HG02884 (cell line): ENCODE data around the gene NRCAM.

Experiments
- ATAC-seq: cut with Tn5 transposase; IDR thresholded peaks from one replicate; pipeline ENCODE4 v1.9.1; 2021; ENCODE audit warnings: mild to moderate bottlenecking, moderate library complexity; ENCODE audit not compliant: unreplicated experiment

The NRCAM gene

DNA sequence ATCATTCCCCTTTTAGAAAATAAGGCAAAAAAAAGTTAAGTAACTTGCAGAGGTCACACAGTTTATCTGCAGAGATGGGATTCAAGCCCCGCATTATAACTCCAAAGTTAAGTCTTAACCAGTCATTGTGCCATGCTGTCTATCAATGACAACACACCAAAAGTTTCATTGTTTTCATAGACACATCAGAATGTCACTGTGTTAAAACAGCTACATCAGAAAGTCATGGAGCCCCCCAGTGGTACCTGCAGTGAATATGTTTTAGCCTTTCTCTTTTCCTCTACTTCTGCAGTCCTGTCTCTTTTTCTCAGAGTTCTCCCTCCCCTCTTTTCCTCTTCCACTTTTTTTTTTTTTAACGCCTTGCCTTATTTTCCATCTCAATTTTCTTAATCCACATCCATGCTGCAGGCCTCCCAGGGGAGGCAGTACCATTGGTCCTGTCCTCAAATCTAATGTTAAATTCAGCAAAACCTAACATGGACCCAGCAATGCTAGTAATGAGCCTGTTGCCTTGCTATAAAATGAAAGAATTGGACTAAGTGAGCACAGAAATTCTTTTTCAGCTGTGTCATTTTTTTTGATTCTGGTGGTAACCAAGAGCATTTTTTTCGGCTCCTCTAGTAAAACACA is 3.8 kb upstream of the NRCAM start:
- no peak for ATAC-seq

DNA sequence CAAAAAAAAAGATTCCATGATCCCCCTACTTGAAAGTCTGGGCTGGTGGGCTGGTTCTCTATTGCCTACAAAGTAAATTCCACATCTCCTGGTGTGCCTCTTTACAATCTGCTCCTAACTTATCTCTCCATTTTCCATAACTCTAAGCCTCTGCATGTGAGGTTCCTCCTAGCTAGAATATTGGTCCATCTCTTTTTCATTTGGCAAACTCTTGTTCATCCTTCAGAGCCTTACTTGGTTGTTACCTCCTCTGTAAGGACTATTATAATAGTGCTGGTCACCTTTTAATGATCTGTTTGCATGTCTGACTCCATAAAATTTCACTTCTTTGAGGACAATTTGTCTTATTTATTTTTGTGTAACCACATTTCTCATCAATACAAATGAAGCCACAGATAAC is 1.6 kb upstream of the NRCAM start:
- no peak for ATAC-seq

DNA sequence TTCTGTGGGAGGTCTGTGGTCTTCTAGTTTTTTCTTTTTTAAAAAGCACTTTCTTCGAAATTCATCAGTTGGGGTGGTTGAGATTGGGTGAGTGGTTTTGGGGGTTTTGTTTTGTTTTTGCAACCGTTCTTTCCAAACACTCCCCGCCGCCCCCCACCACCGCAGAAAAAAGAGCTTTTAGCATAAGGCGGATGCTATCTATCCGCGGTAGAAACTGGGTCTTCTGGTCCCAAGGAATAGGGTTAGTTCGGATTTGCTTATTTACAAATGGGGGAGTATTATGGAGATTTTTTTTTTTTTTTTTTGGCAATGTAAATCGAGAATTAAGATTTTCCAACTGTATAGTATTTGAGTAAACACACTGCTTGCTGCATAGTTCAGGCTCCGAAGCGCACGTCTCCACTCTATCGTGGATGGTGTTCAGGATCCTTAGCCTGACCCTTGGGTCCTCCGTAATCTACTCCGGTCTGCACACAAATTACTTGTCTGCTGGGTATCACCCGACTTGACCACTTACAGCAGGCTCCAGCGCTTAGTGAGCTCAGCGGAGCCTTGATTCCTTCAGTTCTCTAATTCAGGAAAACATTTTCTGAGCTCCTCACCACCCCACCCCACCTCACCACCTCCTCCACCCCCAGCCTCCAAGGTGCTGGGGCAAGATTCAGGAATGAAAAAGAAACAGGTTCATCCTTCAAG is 757 bp upstream of the NRCAM start:
- ATAC-seq: no peak

DNA sequence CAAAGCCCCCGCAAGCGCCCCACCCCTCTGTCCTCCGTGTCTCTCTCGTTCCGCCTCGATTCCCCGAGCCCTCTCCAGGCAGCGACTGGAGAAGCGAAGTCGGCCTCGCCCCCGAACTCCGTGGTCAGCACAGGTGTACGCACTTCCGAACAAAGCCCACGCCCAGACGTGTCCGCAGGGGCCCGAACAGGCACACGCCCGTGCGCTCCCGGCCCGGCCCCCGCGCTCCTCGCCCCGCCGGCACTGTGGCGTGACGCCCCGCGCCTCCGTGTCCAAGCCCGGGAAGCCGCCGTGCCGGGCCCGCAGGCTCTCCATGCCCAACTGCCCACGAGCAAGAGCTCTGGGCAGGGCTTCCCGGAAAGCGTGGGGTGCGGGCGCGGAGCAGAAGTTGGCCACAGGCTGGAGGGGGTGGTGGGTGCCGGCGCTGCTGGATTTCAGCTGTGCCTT is 662 bp downstream of the NRCAM start:
- ATAC-seq: no peak

DNA sequence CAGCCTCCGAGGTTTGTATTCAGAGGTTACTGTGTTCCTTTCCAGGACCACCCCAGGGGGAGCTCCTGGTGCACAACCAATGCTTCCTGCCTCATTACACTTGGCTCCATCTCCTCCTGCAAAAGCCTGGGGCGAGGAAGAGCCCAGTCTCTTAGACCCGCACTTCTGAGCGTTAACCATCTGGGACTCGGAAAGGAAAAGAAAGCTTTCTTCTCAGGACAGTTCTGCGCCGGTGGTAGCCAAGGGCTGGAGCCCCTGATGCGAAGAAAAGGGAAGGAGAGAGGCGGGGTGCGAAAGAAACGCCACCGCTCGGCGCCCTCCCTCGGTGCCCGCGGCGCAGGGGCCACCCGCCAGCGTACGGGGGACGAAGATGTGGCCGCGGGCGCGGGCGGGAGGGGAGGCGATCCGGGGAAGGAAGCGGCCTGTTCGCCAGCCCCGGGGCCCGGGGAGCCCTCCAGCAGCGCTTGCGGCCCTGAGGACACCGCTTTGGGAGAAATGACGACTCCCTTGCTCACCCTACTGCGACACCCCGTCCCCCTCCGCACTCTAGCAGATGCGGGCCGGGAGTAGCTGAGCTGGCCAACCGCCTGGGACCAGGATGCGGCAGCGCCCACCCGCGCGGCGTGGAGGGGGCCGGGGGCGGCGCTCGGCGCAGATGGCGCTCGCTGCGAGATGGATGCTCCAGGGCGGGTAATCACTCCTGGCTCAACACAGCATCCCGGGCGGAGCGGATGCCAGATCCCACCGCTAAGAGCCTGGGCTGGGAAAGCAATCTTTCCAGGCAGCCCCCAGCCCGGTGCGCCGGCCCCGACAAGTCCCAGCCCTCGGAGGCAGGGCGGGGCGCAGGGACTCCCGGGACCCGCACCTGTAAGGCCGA is 1.3 kb downstream of the NRCAM start:
- ATAC-seq: no peak

DNA sequence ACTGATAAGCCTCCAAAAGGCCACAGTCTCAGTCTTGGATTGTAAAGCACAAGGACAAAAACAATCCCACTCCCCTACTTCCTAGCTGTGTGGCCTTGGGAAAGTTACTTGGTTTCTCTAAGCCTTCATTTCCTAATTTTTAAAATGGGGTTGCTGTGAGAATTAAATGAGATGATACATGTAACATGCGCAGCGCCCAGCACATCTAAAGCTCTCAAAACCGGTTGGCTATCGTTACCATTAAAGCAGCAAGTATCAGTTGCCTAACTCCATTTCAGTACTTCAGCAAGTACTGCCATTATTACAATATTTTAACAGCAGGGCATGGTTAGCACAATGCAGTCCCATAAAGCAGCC is 1.9 kb downstream of the NRCAM start:
- ATAC-seq: no peak

DNA sequence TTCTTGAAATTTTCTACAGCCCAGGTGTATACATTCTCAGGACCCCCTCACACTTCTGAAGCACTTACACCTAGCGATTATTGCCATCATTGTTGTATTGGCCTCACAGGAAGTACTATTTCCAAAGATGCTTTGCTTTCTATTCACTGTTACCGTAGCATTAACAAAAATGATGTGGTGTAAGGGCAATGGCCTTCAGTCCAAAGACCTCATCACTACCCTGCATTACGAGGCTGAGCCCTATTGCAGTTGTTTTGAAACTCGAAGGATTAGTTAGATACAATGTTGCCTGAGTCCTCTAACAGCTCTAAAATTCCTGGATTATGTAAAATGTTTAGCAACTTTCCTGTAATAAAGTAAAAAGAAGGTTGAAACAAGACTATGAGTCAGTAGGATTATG is 2.9 kb downstream of the NRCAM start:
- ATAC-seq: no peak

DNA sequence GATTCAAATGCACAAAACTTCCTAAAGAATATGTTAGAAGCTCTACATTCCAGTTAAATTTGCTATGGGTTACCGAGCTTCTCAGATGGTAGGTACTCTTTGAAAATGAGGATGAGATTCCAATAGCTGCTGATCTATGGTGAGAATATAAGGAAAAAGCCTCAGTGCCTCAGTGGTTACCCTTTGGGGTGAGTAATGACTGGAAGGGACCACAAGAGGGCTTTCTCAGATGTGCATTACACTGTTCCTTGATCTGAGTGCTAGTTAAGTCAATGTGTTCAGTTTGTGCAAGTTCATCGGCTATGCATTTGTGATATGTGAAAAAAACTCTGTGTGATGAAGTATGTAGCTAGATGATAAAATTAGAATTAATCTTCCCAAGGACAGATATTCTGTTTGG is 3.5 kb downstream of the NRCAM start:
- ATAC-seq: peak; percentile 36

DNA sequence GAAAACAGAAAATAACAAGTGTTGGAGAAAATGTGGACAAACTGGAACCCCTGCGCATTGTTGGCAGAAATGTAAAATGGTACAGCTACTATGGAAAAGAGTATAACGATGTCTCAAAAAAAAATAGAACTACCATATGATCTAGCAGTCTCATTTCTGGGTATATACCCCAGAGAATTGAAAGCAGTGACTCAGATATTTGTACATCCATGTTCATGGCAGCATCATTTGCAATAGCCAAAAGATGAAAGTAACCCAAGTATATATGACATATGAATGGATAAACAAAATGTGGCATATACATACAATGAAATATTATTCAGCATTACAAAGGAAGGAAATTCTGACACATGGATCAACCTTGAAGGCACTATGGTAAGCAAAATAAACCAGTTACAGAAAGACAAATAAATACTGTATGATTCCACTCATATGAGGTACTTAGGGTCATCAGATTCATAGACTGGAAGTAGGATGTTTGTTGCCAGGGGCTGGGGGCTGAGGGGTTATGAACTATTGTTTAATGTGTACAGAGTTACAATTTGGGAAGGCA is 4.9 kb downstream of the NRCAM start:
- ATAC-seq: no peak

DNA sequence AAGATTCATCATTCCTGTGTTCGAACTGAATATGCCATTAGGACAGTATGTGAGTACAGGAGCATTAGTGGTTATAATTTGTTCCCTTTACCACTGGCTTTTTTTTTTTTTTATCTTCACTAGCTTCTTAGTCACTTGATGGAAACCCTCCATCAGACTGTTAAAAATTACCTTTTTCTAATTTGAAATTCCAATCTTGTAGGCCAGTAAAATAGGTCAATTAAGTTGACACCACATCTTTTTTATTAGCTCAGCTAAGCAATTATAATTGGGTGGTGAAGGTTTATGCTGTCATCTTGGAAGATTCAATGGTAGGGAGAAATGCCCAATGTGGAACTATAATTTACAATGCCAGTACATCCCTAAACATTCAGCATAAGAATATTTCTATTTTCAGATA is 6.1 kb downstream of the NRCAM start:
- ATAC-seq: no peak

DNA sequence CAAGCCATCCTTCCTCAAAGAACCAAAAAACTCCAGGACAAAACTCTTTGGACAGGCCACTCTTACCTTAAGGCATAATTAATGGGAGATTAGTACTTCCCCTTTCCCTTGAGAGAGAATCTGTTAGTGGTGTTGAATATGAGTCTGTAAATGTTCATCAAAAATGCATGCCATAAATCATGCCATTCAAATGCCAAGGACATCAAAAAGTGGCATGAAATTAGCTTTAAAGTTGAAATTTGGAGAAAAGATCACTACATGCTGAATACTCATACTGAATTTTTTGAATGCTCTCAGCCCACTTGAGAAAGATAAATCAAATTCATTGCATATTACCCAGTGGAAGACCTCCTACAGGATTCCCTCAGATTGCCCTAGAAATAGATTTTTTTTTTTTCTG is 6.7 kb downstream of the NRCAM start:
- no peak for ATAC-seq

DNA sequence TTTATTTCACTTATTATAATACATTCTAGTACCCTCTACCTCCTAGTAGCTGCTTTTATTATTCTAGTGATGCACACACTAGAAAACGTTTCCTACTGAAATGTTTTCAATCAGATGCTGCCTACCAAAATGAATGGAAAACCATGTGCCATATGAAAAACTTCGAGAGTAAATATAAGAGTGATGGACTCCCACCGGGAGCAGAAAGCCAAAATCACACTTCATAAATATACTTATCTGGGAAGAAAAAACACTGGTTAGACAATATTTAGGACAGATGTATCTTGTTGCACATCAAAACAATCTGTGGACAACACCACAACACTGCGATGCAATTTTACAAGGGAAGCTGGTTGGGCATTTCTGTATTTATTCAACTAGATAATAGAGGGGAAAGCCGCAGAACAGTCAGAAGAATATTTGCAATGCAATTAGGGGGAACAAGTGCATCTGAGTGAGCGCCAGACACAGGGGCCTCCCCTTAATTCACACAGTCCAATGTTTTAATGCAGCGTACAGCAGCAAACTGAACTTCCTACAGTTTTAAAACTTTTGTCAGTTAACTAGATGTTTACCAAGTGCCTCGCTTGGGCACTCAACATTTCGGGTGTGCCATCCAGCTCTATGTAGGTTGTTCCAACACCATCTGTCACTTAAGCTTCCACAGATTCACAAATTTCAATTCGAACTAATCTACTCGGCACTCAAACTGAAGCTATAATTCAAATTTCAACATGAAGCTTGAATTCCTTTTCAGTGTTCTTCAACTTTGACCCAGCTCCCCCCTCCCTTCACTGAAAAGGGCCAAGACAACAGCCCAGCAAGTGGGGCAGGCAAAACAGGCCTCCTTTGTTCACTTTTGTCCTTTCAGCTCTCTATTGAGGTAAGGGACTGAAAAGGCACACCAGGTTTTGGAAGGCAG is 7.4 kb downstream of the NRCAM start:
- no peak for ATAC-seq

DNA sequence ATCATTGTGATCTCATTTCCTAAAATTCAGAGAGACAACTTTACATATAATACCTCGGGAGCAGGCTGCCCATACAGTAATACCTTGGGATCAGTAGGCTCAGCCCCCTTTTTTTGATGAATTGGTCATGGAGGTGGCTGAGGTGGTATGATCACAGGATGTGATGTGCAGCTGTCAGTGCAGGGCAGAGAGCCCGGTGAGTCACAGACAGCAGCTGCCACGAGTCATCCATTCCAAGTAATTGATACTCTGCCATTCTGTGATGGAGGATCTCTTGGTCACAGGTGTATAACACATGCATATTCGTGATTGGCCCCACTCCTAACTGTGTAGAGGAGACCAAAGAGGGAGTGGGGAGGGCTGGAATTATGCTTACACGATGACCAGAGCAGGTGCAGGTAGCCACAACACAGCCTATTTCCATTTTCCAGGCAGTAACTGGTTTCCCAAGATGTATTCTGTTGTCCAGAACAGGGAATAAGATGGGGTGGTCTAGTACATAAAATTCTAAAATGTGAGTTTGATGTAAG is 14.1 kb downstream of the NRCAM start:
- no peak for ATAC-seq

DNA sequence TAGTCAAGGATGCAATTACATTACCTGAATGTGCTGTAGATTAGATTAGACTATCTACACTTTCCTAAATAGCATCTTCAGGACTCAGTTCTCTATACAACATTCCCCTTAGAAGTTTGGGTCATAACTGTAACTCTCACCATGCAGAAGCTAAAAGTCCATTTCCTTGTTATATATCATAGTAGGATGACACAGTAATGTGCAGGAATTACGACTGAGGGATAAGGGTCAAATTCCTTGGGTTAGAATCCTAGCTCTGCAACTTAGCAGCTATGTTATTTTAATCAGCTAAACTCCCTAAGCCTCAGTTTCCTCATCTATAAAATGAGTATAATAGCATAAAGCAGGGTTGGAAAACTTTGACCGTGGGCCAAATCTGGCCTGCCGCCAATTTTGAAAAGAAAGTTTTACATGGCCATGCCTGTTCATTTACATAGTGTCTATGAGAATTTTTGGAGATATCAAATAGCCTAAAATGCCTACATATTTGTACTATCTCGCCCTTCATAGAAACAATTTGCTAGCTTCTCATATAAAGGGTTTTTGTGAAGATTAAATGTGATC is 14.8 kb downstream of the NRCAM start:
- no peak for ATAC-seq

DNA sequence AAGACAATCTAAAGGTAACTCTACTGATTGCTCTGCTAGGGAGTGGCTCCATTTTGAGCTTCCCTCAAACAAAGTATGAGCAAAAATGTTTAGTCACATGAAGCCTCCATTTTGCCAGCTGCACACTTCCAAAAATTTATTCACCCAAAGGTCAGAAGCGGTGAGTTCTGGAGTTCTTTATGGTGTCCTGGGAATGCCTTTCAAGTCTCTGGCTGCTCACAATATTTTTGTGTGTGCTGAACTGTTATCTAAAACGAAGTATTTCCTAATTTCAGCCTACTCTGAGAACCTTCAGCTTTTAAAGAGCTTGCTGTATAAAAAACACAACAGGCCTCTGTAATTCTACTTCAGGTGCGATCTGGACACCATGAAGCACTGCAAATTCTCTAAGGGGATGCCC is 15.6 kb downstream of the NRCAM start:
- ATAC-seq: no peak

DNA sequence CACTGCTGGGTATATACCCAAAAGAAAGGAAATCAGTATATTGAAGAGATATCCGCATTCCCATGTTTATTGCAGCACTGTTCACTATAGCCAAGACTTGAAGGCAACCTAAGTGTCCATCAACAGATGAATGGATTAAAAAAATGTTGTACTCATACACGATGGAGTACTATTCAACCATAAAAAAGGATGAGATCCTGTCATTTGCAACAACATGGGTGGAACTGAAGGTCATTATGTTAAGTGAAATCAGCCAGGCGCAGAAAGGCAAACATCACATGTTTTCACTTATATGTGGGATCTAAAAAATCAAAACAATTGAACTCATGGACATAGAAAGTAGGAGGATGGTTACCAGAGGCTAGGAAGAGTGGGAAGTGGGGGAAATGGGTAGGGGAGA is 19.3 kb downstream of the NRCAM start:
- ATAC-seq: no peak

DNA sequence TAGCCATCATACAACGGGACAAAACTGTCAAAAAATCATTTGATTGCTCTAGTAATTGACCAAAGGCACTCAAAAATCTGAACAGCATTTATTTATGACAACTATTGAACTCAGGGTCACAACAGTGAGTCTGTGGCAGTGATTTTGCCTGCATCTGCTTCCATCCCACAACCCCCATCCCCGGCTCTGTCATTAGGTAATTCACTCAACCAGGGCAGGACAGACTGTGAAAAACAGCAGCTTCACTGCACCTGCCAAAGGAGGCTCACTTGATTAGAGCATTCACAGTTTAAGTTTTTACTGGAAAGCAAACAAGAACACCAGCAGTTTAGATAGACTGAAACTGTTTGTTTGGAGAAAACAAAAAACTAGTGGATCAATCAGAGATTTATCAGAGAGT is 22.2 kb downstream of the NRCAM start:
- no peak for ATAC-seq

DNA sequence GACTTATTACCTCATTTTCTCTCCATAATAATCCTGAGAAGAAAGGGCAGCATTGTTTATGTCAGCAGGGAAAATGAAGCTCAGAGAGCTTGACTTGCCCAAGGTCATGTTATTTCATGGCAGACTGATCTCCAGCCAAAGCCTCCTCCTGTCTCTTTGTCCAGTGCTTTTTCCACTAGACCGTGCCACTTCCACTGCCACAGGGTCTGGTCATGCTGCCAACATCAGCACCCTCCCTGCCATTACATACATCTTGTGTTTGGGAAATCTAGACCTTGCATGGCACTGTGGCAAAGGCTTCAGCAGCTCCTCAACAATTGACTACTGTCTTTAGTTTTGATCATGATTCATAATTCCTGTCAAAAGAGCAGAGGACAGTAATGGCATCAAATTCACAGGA is 25.1 kb downstream of the NRCAM start:
- no peak for ATAC-seq

DNA sequence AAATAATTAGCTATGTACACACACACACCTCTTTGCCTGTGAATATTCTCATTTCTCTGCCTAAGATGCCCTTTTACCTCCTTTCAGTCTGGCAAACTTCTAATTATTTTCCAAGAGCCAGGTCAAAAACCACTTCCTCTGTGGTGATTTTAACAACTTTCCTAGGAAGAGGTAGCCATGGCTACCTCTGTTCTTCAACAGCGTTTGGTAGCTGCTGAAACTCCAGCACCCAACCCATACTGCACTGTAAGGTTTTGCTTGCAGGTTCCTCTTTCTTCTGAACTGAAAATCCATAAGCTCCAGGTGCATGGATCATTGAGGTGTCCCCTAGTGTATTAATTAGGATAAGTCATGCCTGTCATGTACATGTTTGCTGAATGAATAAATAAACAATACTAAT is 25.6 kb downstream of the NRCAM start:
- ATAC-seq: no peak

DNA sequence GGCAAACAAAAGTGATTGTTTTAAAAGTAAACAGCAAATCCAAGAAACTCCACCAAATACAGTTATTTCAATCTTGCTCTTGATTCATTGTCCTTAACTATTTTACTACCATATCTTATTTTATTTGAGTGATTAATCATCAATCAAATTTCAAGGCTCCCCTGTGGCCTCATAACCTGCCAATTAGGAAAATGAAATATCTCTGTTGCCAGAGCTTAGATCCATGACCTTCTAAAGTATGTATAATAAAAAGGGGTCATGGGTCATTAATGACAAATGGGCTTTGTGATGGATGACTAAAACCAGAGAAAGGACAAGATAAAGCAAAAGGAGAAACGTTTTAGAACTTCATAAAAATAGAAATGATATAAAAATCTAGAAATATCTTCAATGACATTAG is 28.5 kb downstream of the NRCAM start:
- ATAC-seq: no peak
